ENCODE results near the gene CNOT3. TPM values are rescaled to one million over a fixed set of nuclear protein-coding genes. Genes with fewer than 3 reads are reported as not detected.
"Not testable (repeated sequence)": the region's sequence is repeated elsewhere in the genome, so short reads cannot be mapped to it uniquely, and the experiment has no call there.

The CNOT3 gene
- total RNA-seq (10 to 100 TPM; 45.9 to 83.1 (median 77.0) TPM), total RNA-seq (24.3 to 70.5 (median 35.8) reads per million in 29 experiments)
- total RNA-seq (2013) = 25.0 TPM

DNA sequence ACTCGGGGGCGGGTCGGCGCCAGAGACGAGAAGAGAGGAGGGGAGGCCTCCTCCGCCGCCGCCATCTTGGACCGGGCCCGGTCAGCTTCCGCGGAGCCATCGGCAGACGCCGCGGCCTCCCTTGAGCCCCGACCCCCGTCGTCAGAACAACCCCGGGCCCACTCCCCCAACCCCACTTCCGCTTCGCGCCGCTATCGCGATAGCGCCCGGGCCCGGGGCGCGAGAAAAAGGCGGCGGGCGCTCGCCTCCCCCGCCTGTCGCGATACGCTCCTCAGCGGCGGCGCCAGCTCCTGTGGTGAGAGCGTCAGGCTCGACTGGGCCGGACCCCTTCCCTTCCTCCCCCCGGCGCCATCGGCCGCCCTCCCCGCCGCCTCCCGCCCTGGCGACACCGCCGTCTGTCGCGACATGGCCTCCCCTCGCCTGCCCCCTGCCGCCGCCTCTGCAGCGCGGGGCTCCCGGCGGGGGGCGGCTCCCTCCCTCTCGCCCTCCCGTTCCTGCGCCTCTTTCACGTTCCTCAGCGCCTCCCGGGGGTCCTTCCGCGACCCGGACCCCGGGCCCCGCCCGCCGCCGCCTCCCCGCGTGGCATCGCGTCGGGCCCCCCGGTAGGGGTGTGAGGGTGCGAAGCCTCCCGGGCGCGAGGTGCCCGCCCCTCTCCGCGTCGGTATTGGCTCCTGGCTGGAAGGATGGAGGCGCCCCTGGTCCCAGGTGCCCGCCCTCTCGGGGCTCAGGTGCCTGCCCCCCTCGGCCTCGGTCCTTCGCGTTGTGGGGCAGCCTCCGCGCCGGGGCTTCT, at the start of gene CNOT3:
TSS of gene CNOT3 (plus strand) at position 64 of the 790 bp plus-strand sequence. CDS start 5,217 bp downstream, outside the sequence.
- H3K4me1 Mint-ChIP-seq = peaks cover 49 to 57% (median 54%) of the 10 kb centered on the region in 3 donors
- peaks cover 0 to 5% of the 10 kb centered on the region in 2 experiments for H3K27me3 ChIP-seq (replicated peaks in 1 of 2; ENCODE audit: control insufficient read depth in 2 of 2, extremely low read depth in 1 of 2, insufficient read depth in 2 of 2, low read length in 1 of 2)
- peak within 1 kb of the TSS; percentile 78 to 88 (median 87) for H3K4me3 Mint-ChIP-seq
- DNase-seq (peak in 23 of 35 experiments; percentile 12 to 55 (median 33)), ATAC-seq (replicated peaks in 1 of 4) (no peak)
- peak within 1 kb of the TSS; percentile 90 to 92 for H3K27ac Mint-ChIP-seq
- H3K4me1 ChIP-seq (ENCODE audit: control insufficient read depth in 1 of 2, extremely low read depth in 1 of 2, insufficient read depth in 2 of 2, low read length in 2 of 2) = peaks cover 13 to 51% of the 10 kb centered on the region in 2 experiments
- H3K27ac ChIP-seq (ENCODE audit: low read length) = peak within 1 kb of the TSS; percentile 70
- peaks cover 7% of the 10 kb centered on the region for H3K36me3 Mint-ChIP-seq
- POLR2A ChIA-PET = interaction anchor here (0.8 to 1.7 kb wide), 13 partner anchors 13 to 1983 kb away, joined by 3 to 30 read pairs (median 6); partner anchors contain the start of genes LENG1 (in 1 of the 2), LENG8 (in 1 of the 2), MBOAT7 (in 1 of the 2) and PRPF31 (in 1 of the 2)
- no peaks in the 10 kb centered on the region for H3K9me3 Mint-ChIP-seq
- H3K36me3 ChIP-seq (ENCODE audit: control insufficient read depth in 2 of 2, extremely low read depth in 1 of 2, insufficient read depth in 1 of 2, low read length in 1 of 2) = peaks cover 2 to 28% of the 10 kb centered on the region in 2 donors
- CTCF ChIA-PET = interaction anchor here in 1 of 2 donors (0.5 to 1.9 kb wide), 13 partner anchors 19 to 1534 kb away, joined by 3 to 26 read pairs (median 4); partner anchors contain the start of genes LENG1, MBOAT7, PRPF31 and RPS9
- H3K4me3 ChIP-seq (ENCODE audit: control insufficient read depth in 1 of 2, extremely low read depth in 1 of 2, low read length in 1 of 2) = peak within 1 kb of the TSS; percentile 67 to 73
- WGBS (ENCODE audit: insufficient coverage) = under 1% methylated on average over 75 of the region's 103 CpGs
- H3K27me3 Mint-ChIP-seq = no peaks in the 10 kb centered on the region
- H3K9me3 ChIP-seq = no peaks in the 10 kb centered on the region

DNA sequence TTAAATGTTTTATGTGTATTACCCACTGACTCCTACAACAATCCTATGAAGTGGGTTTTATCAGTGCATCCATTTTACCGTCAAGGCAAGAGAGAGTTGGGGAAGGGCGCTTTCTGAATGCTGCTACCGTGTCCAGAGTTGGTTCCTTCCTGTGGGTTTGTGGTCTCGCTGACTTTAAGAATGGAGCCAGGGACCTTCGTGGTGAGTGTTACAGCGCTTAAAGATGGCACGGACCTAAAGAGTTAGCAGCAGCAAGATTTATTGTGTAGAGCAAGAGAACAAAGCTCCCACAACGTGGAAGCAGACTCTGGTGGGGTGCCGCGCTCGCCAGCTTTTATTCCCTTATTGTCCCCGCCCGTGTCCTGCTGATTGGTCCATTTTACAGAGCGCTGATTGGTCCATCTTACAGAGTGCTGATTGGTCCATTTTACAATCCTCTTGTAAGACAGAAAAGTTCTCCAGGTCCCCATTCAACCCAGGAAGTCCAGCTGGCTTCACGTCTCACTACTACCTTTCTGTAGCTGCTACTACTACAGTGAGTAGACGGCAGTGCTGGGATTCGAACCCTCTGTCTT, 43.0 kb upstream of the CNOT3 start:
- no peaks in the 10 kb centered on the region for H3K36me3 Mint-ChIP-seq
- 45% methylated on average over 16 of the region's 17 CpGs for WGBS (ENCODE audit: insufficient coverage)
- Histone ChIP-seq H3K4me1 (ENCODE audit: control insufficient read depth in 1 of 2, extremely low read depth in 1 of 2, insufficient read depth in 2 of 2, low read length in 2 of 2) (peaks cover 2 to 21% of the 10 kb centered on the region in 2 experiments), H3K36me3 (ENCODE audit: control insufficient read depth in 2 of 2, extremely low read depth in 1 of 2, insufficient read depth in 1 of 2, low read length in 1 of 2) (no peaks in the 10 kb centered on the region), H3K4me3 (ENCODE audit: control insufficient read depth in 1 of 2, extremely low read depth in 1 of 2, low read length in 1 of 2) (no peak overlapping the region), H3K27ac (ENCODE audit: low read length) (no peak overlapping the region), H3K27me3 (replicated peaks in 1 of 2; ENCODE audit: control insufficient read depth in 2 of 2, extremely low read depth in 1 of 2, insufficient read depth in 2 of 2, low read length in 1 of 2) (peaks cover 3 to 34% of the 10 kb centered on the region in 2 experiments), H3K9me3 (no peaks in the 10 kb centered on the region)
- ChIA-PET POLR2A (no interaction called here), CTCF (no interaction called here)
- peaks cover 10 to 20% of the 10 kb centered on the region in 2 donors for H3K27me3 Mint-ChIP-seq
- peak overlapping the region in 2 of 3 donors; percentile 3 to 79 for H3K4me3 Mint-ChIP-seq
- no peak overlapping the region for H3K27ac Mint-ChIP-seq
- H3K4me1 Mint-ChIP-seq = peaks cover 12 to 15% (median 14%) of the 10 kb centered on the region in 3 donors
- ATAC-seq (replicated peaks in 1 of 4) (no peak), DNase-seq (no peak)
- H3K9me3 Mint-ChIP-seq = no peaks in the 10 kb centered on the region

DNA sequence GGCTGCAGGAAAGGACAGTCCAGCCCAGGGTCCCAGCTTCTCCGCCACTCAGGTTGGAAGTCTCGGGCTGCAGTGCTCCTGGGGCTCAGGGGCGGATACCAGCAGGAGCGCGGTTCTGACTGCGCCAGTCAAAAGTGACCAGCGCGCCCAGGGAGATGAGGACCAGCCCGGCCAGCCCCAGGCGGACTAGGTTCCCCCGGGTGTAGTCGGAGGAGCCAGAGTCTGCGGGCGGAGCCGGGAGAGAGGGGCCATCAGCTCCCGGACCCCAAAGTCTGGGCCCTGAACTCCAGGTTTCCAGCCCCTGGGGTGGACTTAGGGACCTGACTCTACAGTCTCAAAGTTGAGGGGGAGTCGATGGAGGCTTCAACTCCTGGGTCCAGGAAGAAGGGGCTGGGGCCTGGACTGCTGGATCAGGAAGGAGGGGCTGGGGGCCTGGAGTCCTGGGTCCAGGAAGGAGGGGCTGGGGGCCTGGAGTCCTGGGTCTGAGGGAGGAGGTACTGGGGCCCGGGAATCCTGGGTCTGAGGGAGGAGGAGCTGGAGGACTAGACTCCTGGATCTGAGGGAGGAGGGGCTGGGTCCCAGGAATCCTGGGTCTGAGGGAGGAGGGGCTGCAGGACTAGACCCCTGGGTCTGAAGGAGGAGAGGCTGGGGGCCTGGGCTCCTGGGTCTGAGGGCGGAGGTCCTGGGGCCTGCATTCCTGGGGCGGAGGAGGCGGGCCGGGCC, 42.3 kb upstream of the CNOT3 start:
- peaks cover 2 to 21% of the 10 kb centered on the region in 2 experiments for H3K4me1 ChIP-seq (ENCODE audit: control insufficient read depth in 1 of 2, extremely low read depth in 1 of 2, insufficient read depth in 2 of 2, low read length in 2 of 2)

DNA sequence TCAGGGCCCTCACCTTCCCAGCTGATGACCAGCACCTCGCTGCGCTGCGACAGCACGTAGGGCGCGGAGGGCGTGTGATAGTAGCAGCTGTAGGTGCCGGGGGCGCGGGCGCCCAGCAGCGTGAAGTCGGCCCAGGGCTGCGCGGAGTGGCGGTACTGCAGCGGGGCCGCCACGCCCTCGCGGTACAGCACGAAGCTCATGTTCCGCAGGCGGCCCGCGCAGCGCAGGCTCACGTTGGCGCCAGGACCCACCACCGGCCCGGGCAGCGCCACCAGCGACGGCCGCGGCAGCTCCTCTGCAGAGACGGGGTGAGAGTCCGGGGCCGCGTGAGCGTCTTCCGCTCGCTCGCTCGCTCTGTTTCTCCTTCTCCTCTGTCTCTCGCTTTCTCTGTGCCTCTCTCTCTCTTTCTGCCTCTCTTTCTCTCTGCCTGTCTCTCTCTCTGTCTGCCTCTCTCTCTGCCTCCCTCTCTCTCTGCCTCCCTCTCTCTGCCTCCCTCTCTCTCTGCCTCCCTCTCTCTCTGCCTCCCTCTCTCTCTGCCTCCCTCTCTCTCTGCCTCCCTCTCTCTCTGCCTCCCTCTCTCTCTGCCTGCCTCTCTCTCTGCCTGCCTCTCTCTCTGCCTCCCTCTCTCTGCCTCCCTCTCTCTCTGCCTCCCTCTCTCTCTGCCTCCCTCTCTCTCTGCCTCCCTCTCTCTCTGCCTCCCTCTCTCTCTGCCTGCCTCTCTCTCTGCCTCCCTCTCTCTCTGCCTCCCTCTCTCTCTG, 41.5 kb upstream of the CNOT3 start:
- H3K36me3 Mint-ChIP-seq; H3K9me3 Mint-ChIP-seq; H3K27ac ChIP-seq (ENCODE audit: low read length); POLR2A ChIA-PET; H3K36me3 ChIP-seq (ENCODE audit: control insufficient read depth in 2 of 2, extremely low read depth in 1 of 2, insufficient read depth in 1 of 2, low read length in 1 of 2); H3K9me3 ChIP-seq: not testable (repeated sequence)
- Histone ChIP-seq H3K27me3 (replicated peaks in 1 of 2; ENCODE audit: control insufficient read depth in 2 of 2, extremely low read depth in 1 of 2, insufficient read depth in 2 of 2, low read length in 1 of 2) (peaks cover 3 to 28% of the 10 kb centered on the region in 2 experiments), H3K4me1 (ENCODE audit: control insufficient read depth in 1 of 2, extremely low read depth in 1 of 2, insufficient read depth in 2 of 2, low read length in 2 of 2) (peaks cover 2 to 21% of the 10 kb centered on the region in 2 experiments), H3K4me3 (ENCODE audit: control insufficient read depth in 1 of 2, extremely low read depth in 1 of 2, low read length in 1 of 2) (peak overlapping the region; percentile 38 to 62)
- DNase-seq = peak in 31 of 35 experiments; percentile 15 to 72 (median 44)
- WGBS (ENCODE audit: insufficient coverage) = 1% methylated on average over 46 of the region's 46 CpGs
- Mint-ChIP-seq H3K27ac (peak overlapping the region; percentile 74 to 79), H3K4me1 (peaks cover 14 to 15% (median 14%) of the 10 kb centered on the region in 3 donors), H3K27me3 (peaks cover 10 to 16% of the 10 kb centered on the region in 2 donors), H3K4me3 (peak overlapping the region; percentile 74 to 80 (median 79))
- CTCF ChIA-PET = interaction anchor here (0.5 to 1.2 kb wide), 6 partner anchors 37 to 1051 kb away, joined by 3 to 4 read pairs (median 3); partner anchors contain the start of genes CNOT3 (in 1 of the 2), LILRB3 (in 1 of the 2) and MBOAT7 (in 1 of the 2)
- ATAC-seq (replicated peaks in 1 of 4) = peak; percentile 82 to 89 (median 86)

More for the DNA sequence above, 42.3 kb upstream of the CNOT3 start:
- Histone ChIP-seq H3K4me3 (ENCODE audit: control insufficient read depth in 1 of 2, extremely low read depth in 1 of 2, low read length in 1 of 2) (peak overlapping the region; percentile 38 to 62), H3K36me3 (ENCODE audit: control insufficient read depth in 2 of 2, extremely low read depth in 1 of 2, insufficient read depth in 1 of 2, low read length in 1 of 2) (no peaks in the 10 kb centered on the region), H3K9me3 (no peaks in the 10 kb centered on the region), H3K27me3 (replicated peaks in 1 of 2; ENCODE audit: control insufficient read depth in 2 of 2, extremely low read depth in 1 of 2, insufficient read depth in 2 of 2, low read length in 1 of 2) (peaks cover 3 to 28% of the 10 kb centered on the region in 2 experiments), H3K27ac (ENCODE audit: low read length) (no peak overlapping the region)
- no peak for DNase-seq
- Mint-ChIP-seq H3K4me1 (peaks cover 12 to 15% (median 14%) of the 10 kb centered on the region in 3 donors), H3K4me3 (peak overlapping the region in 2 of 3 donors; percentile 74 to 79), H3K27ac (no peak overlapping the region), H3K27me3 (peaks cover 10 to 20% of the 10 kb centered on the region in 2 donors), H3K9me3 (no peaks in the 10 kb centered on the region), H3K36me3 (no peaks in the 10 kb centered on the region)
- 70% methylated on average over 21 of the region's 22 CpGs for WGBS (ENCODE audit: insufficient coverage)
- ChIA-PET POLR2A (no interaction called here), CTCF (interaction anchor here (0.5 to 1.2 kb wide), 4 partner anchors 42 to 1051 kb away, joined by 3 to 4 read pairs (median 3); partner anchors contain the start of genes CNOT3 (in 1 of the 2) and MBOAT7 (in 1 of the 2))
- ATAC-seq (replicated peaks in 1 of 4) = no peak

DNA sequence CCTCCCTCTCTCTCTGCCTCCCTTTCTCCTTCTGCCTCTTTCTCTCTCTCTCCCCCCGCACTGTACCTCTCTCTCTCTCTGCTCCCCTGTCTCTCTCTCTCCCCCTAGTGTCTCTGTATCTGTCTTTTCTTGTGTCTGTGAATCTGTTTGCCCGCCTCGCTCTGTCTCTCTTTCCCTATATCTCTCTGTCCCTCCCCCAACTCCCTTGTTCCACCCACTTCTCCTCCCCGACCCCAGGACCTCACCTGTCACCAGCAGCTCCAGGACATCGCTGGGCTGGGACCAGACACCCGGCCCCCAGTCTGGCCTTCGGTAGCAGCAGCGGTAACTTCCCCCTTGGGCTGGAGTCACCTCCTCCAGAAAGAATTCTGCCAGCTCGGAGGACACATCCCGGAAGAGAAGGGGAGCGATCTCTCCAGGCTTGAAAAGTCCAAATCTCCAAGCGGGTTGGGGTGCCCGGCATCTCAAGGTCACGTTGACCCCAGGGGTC, 40.9 kb upstream of the CNOT3 start:
- ChIA-PET POLR2A (no interaction called here), CTCF (interaction anchor here (0.6 to 1.0 kb wide), 4 partner anchors 38 to 226 kb away, joined by 3 to 4 read pairs (median 4); partner anchors contain the start of gene LILRB3 (in 1 of the 2))
- Mint-ChIP-seq H3K4me1 (peaks cover 14 to 18% (median 17%) of the 10 kb centered on the region in 3 donors), H3K27ac (peak overlapping the region; percentile 73 to 79), H3K36me3 (no peaks in the 10 kb centered on the region), H3K27me3 (peaks cover 10 to 15% of the 10 kb centered on the region in 2 donors), H3K9me3 (no peaks in the 10 kb centered on the region), H3K4me3 (peak overlapping the region; percentile 42 to 79 (median 71))
- ATAC-seq (replicated peaks in 1 of 4) (peak in 3 of 4 experiments; percentile 61 to 68 (median 62)), DNase-seq (peak in 4 of 35 experiments; percentile 9 to 50 (median 15))
- Histone ChIP-seq H3K9me3 (no peaks in the 10 kb centered on the region), H3K4me3 (ENCODE audit: control insufficient read depth in 1 of 2, extremely low read depth in 1 of 2, low read length in 1 of 2) (no peak overlapping the region), H3K36me3 (ENCODE audit: control insufficient read depth in 2 of 2, extremely low read depth in 1 of 2, insufficient read depth in 1 of 2, low read length in 1 of 2) (no peaks in the 10 kb centered on the region), H3K27me3 (replicated peaks in 1 of 2; ENCODE audit: control insufficient read depth in 2 of 2, extremely low read depth in 1 of 2, insufficient read depth in 2 of 2, low read length in 1 of 2) (peaks cover 3 to 28% of the 10 kb centered on the region in 2 experiments), H3K4me1 (ENCODE audit: control insufficient read depth in 1 of 2, extremely low read depth in 1 of 2, insufficient read depth in 2 of 2, low read length in 2 of 2) (peaks cover 2 to 21% of the 10 kb centered on the region in 2 experiments), H3K27ac (ENCODE audit: low read length) (peak overlapping the region; percentile 4)
- 21% methylated on average over 13 of the region's 14 CpGs for WGBS (ENCODE audit: insufficient coverage)
